ENCODE results near the gene GPATCH11. TPM values are rescaled to one million over a fixed set of nuclear protein-coding genes. Genes with fewer than 3 reads are reported as not detected.

The GPATCH11 gene
- total and polyA plus RNA-seq, 2 donors (not counting 1 experiment from before 2014, with no cell fraction given), result 5.9 to 7.9 TPM

- Histone ChIP-seq H3K36me3 (ENCODE audit: control insufficient read depth, insufficient read depth, low read length) (peaks cover 2% of the 10 kb centered on the region), H3K79me2 (ENCODE audit: control insufficient read depth, insufficient read depth, low read length) (no peaks in the 10 kb centered on the region), H3K27me3 (ENCODE audit: control insufficient read depth, insufficient read depth, low read length) (no peaks in the 10 kb centered on the region), H2AFZ (ENCODE audit: low read length) (no peak overlapping the region), H3K4me1 (ENCODE audit: control insufficient read depth, extremely low read depth, insufficient read depth, low read length) (no peaks in the 10 kb centered on the region), H3K4me3 (replicated peaks in 1 of 4; ENCODE audit: control extremely low read depth in 1 of 4, insufficient read depth in 1 of 4, low read depth in 3 of 4, low read length in 4 of 4) (no peak overlapping the region), H3K9me3 (ENCODE audit: control insufficient read depth, insufficient read depth, low read depth, low read length) (no peaks in the 10 kb centered on the region), H4K20me1 (ENCODE audit: control insufficient read depth, extremely low read depth, insufficient read depth, low read length) (no peaks in the 10 kb centered on the region), H3K4me2 (ENCODE audit: extremely low read depth, insufficient read depth, low read length) (no peak overlapping the region), H3K9ac (ENCODE audit: insufficient read depth, low read length) (no peak overlapping the region), H3K27ac (ENCODE audit: insufficient read depth, low read length) (no peak overlapping the region)
- TF ChIP-seq CTCF (conservative IDR thresholded peaks at IDR 0.05 in 1 of 2, IDR thresholded peaks at IDR 0.05 in 1 of 2; ENCODE audit: low read depth in 1 of 2, low read length in 2 of 2), result no peak
- no peak for TF ChIP-seq EZH2 (IDR thresholded peaks at IDR 0.05; ENCODE audit: low read length, missing control alignments)
- no peak for DNase-seq (ENCODE audit: low read depth in 2 of 2)
Observed at GRCh38 chr2:37091873-37092272, 7.6 kb downstream of the GPATCH11 start.

- Histone ChIP-seq H2AFZ (ENCODE audit: low read length) (no peak overlapping the region), H3K27ac (ENCODE audit: insufficient read depth, low read length) (no peak overlapping the region), H3K4me1 (ENCODE audit: control insufficient read depth, extremely low read depth, insufficient read depth, low read length) (no peaks in the 10 kb centered on the region), H3K27me3 (ENCODE audit: control insufficient read depth, insufficient read depth, low read length) (no peaks in the 10 kb centered on the region), H4K20me1 (ENCODE audit: control insufficient read depth, extremely low read depth, insufficient read depth, low read length) (no peaks in the 10 kb centered on the region), H3K4me2 (ENCODE audit: extremely low read depth, insufficient read depth, low read length) (no peak overlapping the region), H3K79me2 (ENCODE audit: control insufficient read depth, insufficient read depth, low read length) (no peaks in the 10 kb centered on the region), H3K36me3 (ENCODE audit: control insufficient read depth, insufficient read depth, low read length) (peaks cover 3% of the 10 kb centered on the region), H3K9ac (ENCODE audit: insufficient read depth, low read length) (no peak overlapping the region), H3K9me3 (ENCODE audit: control insufficient read depth, insufficient read depth, low read depth, low read length) (no peaks in the 10 kb centered on the region), H3K4me3 (replicated peaks in 1 of 4; ENCODE audit: control extremely low read depth in 1 of 4, insufficient read depth in 1 of 4, low read depth in 3 of 4, low read length in 4 of 4) (no peak overlapping the region)
- TF ChIP-seq EZH2 (IDR thresholded peaks at IDR 0.05; ENCODE audit: low read length, missing control alignments), result no peak
- TF ChIP-seq CTCF (conservative IDR thresholded peaks at IDR 0.05 in 1 of 2, IDR thresholded peaks at IDR 0.05 in 1 of 2; ENCODE audit: low read depth in 1 of 2, low read length in 2 of 2), result no peak
- no peak for DNase-seq (ENCODE audit: low read depth in 2 of 2)
Observed at GRCh38 chr2:37096568-37096967, 12.2 kb downstream of the GPATCH11 start.

- peak in 1 of 2 donors; percentile 14 for DNase-seq (ENCODE audit: low read depth in 2 of 2)
Observed at GRCh38 chr2:37098416-37099118, 14.2 kb downstream of the GPATCH11 start.

More at GRCh38 chr2:37098416-37099118, 14.2 kb downstream of the GPATCH11 start:
- Histone ChIP-seq H4K20me1 (ENCODE audit: control insufficient read depth, extremely low read depth, insufficient read depth, low read length) (no peaks in the 10 kb centered on the region), H3K79me2 (ENCODE audit: control insufficient read depth, insufficient read depth, low read length) (no peaks in the 10 kb centered on the region), H3K4me2 (ENCODE audit: extremely low read depth, insufficient read depth, low read length) (no peak overlapping the region), H3K4me3 (replicated peaks in 1 of 4; ENCODE audit: control extremely low read depth in 1 of 4, insufficient read depth in 1 of 4, low read depth in 3 of 4, low read length in 4 of 4) (no peak overlapping the region), H3K27me3 (ENCODE audit: control insufficient read depth, insufficient read depth, low read length) (no peaks in the 10 kb centered on the region), H3K36me3 (ENCODE audit: control insufficient read depth, insufficient read depth, low read length) (peaks cover 3% of the 10 kb centered on the region), H2AFZ (ENCODE audit: low read length) (no peak overlapping the region), H3K9me3 (ENCODE audit: control insufficient read depth, insufficient read depth, low read depth, low read length) (no peaks in the 10 kb centered on the region), H3K27ac (ENCODE audit: insufficient read depth, low read length) (no peak overlapping the region), H3K9ac (ENCODE audit: insufficient read depth, low read length) (no peak overlapping the region), H3K4me1 (ENCODE audit: control insufficient read depth, extremely low read depth, insufficient read depth, low read length) (no peaks in the 10 kb centered on the region)
- TF ChIP-seq EZH2 (IDR thresholded peaks at IDR 0.05; ENCODE audit: low read length, missing control alignments) (no peak), CTCF (conservative IDR thresholded peaks at IDR 0.05 in 1 of 2, IDR thresholded peaks at IDR 0.05 in 1 of 2; ENCODE audit: low read depth in 1 of 2, low read length in 2 of 2) (no peak)

Data from fibroblast of lung (primary cell).